HEK293 (cell line): ENCODE measurements around the gene CSMD2.

Source experiments
- CTCF ChIA-PET: fragments of 350-600 bp; formaldehyde crosslinking; extraction: SDS; loops from one replicate; lab custom pipeline; 2021; ENCODE audit warnings: antibody characterized with exemption; lab: Yijun Ruan, JAX
- POLR2A ChIA-PET: fragments of 300-600 bp; formaldehyde crosslinking; extraction: SDS; loops from one replicate; lab custom pipeline; 2020; ENCODE audit warnings: antibody characterized with exemption, inconsistent platforms; lab: Yijun Ruan, JAX
- H3K27ac ChIP-seq: fragments of 200-500 bp; sonication (Bioruptor generic); 2 replicates; pipeline ENCODE4 v1.5.1; 2014; ENCODE audit warnings: low read depth, low read length, control low read depth, inconsistent platforms; ENCODE audit errors: extremely low read depth
- H3K36me3 ChIP-seq, 2 experiments: fragments of 200-500 bp in 1 of 2; sonication (Bioruptor generic) in 1 of 2; 1 replicate in 1 of 2; 2 replicates in 1 of 2; pipeline ENCODE4 v1.5.1; 2014 to 2017; ENCODE audit warnings: inconsistent platforms in 2 of 2, low read length in 2 of 2; ENCODE audit not compliant: control insufficient read depth in 2 of 2, insufficient read depth in 1 of 2
- H3K4me1 ChIP-seq: fragments of 200-500 bp; sonication (Bioruptor generic); 2 replicates; pipeline ENCODE4 v1.5.1; 2014; ENCODE audit warnings: mild to moderate bottlenecking, low read length, inconsistent platforms; ENCODE audit not compliant: control insufficient read depth, insufficient read depth
- H3K4me3 ChIP-seq: 2 replicates; pipeline ENCODE4 v1.5.1; 2011; ENCODE audit warnings: low read depth, mild to moderate bottlenecking, control low read depth, low read length, moderate library complexity
- H3K9me3 ChIP-seq: fragments of 200-500 bp; sonication (Bioruptor generic); 2 replicates; pipeline ENCODE4 v1.5.1; 2014; ENCODE audit warnings: low read depth, low read length, inconsistent platforms; ENCODE audit not compliant: control insufficient read depth, insufficient read depth
- GLIS1 ChIP-seq: fragments of 450-650 bp; formaldehyde crosslinking; IDR thresholded peaks from 2 replicates; pipeline ENCODE4 v1.5.1; 2016; ENCODE audit warnings: missing biosample characterization, missing genetic modification characterization
- HOXC10 ChIP-seq: sonication (generic); formaldehyde crosslinking; IDR thresholded peaks from 2 replicates; pipeline ENCODE4 v1.8.1; 2023; ENCODE audit warnings: mild to moderate bottlenecking, missing genetic modification reagents
- HOXD13 ChIP-seq: sonication (generic); formaldehyde crosslinking; IDR thresholded peaks from 2 replicates; pipeline ENCODE4 v1.8.0; 2022; ENCODE audit warnings: missing genetic modification reagents, borderline replicate concordance
- OVOL3 ChIP-seq: fragments of 450-650 bp; formaldehyde crosslinking; IDR thresholded peaks from 2 replicates; pipeline ENCODE4 v1.5.1; 2016; ENCODE audit warnings: missing biosample characterization, missing genetic modification characterization
- WT1 ChIP-seq: fragments of 450-650 bp; formaldehyde crosslinking; IDR thresholded peaks from 2 replicates; pipeline ENCODE4 v1.5.1; 2016; ENCODE audit warnings: missing biosample characterization, missing genetic modification characterization
- YY1 ChIP-seq: fragments of 450-650 bp; formaldehyde crosslinking; IDR thresholded peaks from 2 replicates; pipeline ENCODE4 v1.5.1; 2018; ENCODE audit warnings: missing biosample characterization, missing genetic modification characterization
- ZNF140 ChIP-seq: fragments of 450-650 bp; formaldehyde crosslinking; IDR thresholded peaks from 2 replicates; pipeline ENCODE4 v1.5.1; 2016; ENCODE audit warnings: missing biosample characterization, missing genetic modification characterization
- ZNF148 ChIP-seq: fragments of 450-650 bp; formaldehyde crosslinking; IDR thresholded peaks from 2 replicates; pipeline ENCODE4 v1.5.0; 2017; ENCODE audit warnings: missing biosample characterization, missing genetic modification characterization, borderline replicate concordance
- ZNF2 ChIP-seq: fragments of 450-650 bp; formaldehyde crosslinking; IDR thresholded peaks from 2 replicates; pipeline ENCODE4 v1.5.1; 2016; ENCODE audit warnings: missing biosample characterization, missing genetic modification characterization
- ZNF274 ChIP-seq, 2 experiments: fragments of 200-500 bp in 1 of 2; fragments of 450-650 bp in 1 of 2; sonication (Bioruptor generic) in 1 of 2; formaldehyde crosslinking in 1 of 2; IDR thresholded peaks; 2 replicates each; pipeline versions ENCODE4 v1.5.1 to v1.6.1; 2014 to 2016; ENCODE audit warnings: borderline replicate concordance in 1 of 2, inconsistent platforms in 1 of 2, low read length in 1 of 2, missing biosample characterization in 1 of 2, missing genetic modification characterization in 1 of 2
- ZNF324 ChIP-seq: fragments of 450-650 bp; formaldehyde crosslinking; IDR thresholded peaks from 2 replicates; pipeline ENCODE4 v1.5.1; 2016; ENCODE audit warnings: missing biosample characterization, missing genetic modification characterization
- ZNF488 ChIP-seq: fragments of 450-650 bp; formaldehyde crosslinking; IDR thresholded peaks from 2 replicates; pipeline ENCODE4 v1.5.1; 2016; ENCODE audit warnings: missing biosample characterization, missing genetic modification characterization
- ZNF513 ChIP-seq: fragments of 450-650 bp; IDR thresholded peaks from 2 replicates; pipeline ENCODE4 v1.5.1; 2018; ENCODE audit warnings: missing biosample characterization, missing genetic modification characterization
- ZNF530 ChIP-seq: fragments of 450-650 bp; formaldehyde crosslinking; IDR thresholded peaks from 2 replicates; pipeline ENCODE4 v1.5.1; 2016; ENCODE audit warnings: low read depth, missing biosample characterization, missing genetic modification characterization
- ZNF558 ChIP-seq: fragments of 450-650 bp; formaldehyde crosslinking; IDR thresholded peaks from 2 replicates; pipeline ENCODE4 v1.5.1; 2016; ENCODE audit warnings: missing biosample characterization, missing genetic modification characterization
- ZNF585B ChIP-seq: fragments of 450-650 bp; formaldehyde crosslinking; IDR thresholded peaks from 2 replicates; pipeline ENCODE4 v1.5.1; 2016; ENCODE audit warnings: missing biosample characterization, missing genetic modification characterization
- ZNF660 ChIP-seq: fragments of 450-650 bp; IDR thresholded peaks from 2 replicates; pipeline ENCODE4 v1.5.1; 2018; ENCODE audit warnings: missing biosample characterization, mild to moderate bottlenecking, missing genetic modification characterization
- ZNF792 ChIP-seq: fragments of 450-650 bp; formaldehyde crosslinking; IDR thresholded peaks from 2 replicates; pipeline ENCODE4 v1.5.1; 2016; ENCODE audit warnings: missing biosample characterization, missing genetic modification characterization
- ZSCAN5A ChIP-seq: fragments of 450-650 bp; formaldehyde crosslinking; IDR thresholded peaks from 2 replicates; pipeline ENCODE4 v1.5.1; 2016; ENCODE audit warnings: missing biosample characterization, missing genetic modification characterization

CSMD2 gene

GRCh38 chr1:34007760-34008159 is 157.3 kb downstream of the CSMD2 start (continued):
- TF ChIP-seq ZNF274 (IDR thresholded peaks at IDR 0.05; ENCODE audit: low read length) (no peak), ZNF274 (tag by site-specific recombination; IDR thresholded peaks at IDR 0.05; ENCODE audit: borderline replicate concordance) (no peak), ZNF660 (tag by site-specific recombination) (no peak), ZNF558 (tag by site-specific recombination) (no peak), ZNF792 (tag by site-specific recombination) (no peak), HOXD13 (CRISPR knock-in tag) (no peak)

GRCh38 chr1:34005309-34005708 is 159.7 kb downstream of the CSMD2 start:
- CTCF ChIA-PET = interaction anchor here (2.6 kb wide), 1 partner anchor 9 kb away, joined by 10 read pairs; no protein-coding TSS in a partner anchor
- TF ChIP-seq ZNF488 (tag by site-specific recombination) (no peak), HOXC10 (CRISPR knock-in tag) (no peak), ZNF530 (tag by site-specific recombination) (no peak), GLIS1 (tag by site-specific recombination) (no peak), ZNF140 (no peak)
- TF ChIP-seq, all 188 proteins: peak for 0
- H3K4me1 ChIP-seq = no peaks in the 10 kb centered on the region
- POLR2A ChIA-PET = no interaction called here
- H3K9me3 ChIP-seq = no peaks in the 10 kb centered on the region
- H3K36me3 ChIP-seq = no peaks in the 10 kb centered on the region
- H3K27ac ChIP-seq = no peak overlapping the region
- no peak overlapping the region for H3K4me3 ChIP-seq

- no peaks in the 10 kb centered on the region for H3K9me3 ChIP-seq
- POLR2A ChIA-PET = no interaction called here
- H3K4me3 ChIP-seq = no peak overlapping the region
- no peaks in the 10 kb centered on the region for H3K36me3 ChIP-seq
- CTCF ChIA-PET = interaction anchor here (0.6 to 2.5 kb wide), 2 partner anchors 12 to 889 kb away, joined by 4 to 14 read pairs; no protein-coding TSS in a partner anchor
- no peak overlapping the region for H3K27ac ChIP-seq
- no peaks in the 10 kb centered on the region for H3K4me1 ChIP-seq
- TF ChIP-seq YY1 (tag by site-specific recombination) = no peak
- no peak for TF ChIP-seq ZNF513 (tag by site-specific recombination)
- TF ChIP-seq ZNF585B (tag by site-specific recombination) = no peak
- TF ChIP-seq OVOL3 = no peak
- no peak for TF ChIP-seq HOXC10 (CRISPR knock-in tag)
- TF ChIP-seq ZSCAN5A (tag by site-specific recombination) = no peak
These were observed 162.2 kb downstream of the CSMD2 start for GRCh38 chr1:34002810-34003209.

GRCh38 chr1:33997127-33998036 is 167.6 kb downstream of the CSMD2 start:
- ChIA-PET CTCF (interaction anchor here (3.1 kb wide), 1 partner anchor 16 kb away, joined by 13 read pairs; no protein-coding TSS in a partner anchor), POLR2A (no interaction called here)
- no peak overlapping the region for H3K4me3 ChIP-seq
- H3K4me1 ChIP-seq = no peaks in the 10 kb centered on the region
- H3K9me3 ChIP-seq = no peaks in the 10 kb centered on the region
- H3K27ac ChIP-seq = no peak overlapping the region
- TF ChIP-seq ZNF324 (tag by site-specific recombination) = no peak
- TF ChIP-seq WT1 (tag by site-specific recombination) = no peak
- no peak for TF ChIP-seq ZNF2 (tag by site-specific recombination)
- TF ChIP-seq ZNF148 (tag by site-specific recombination) = no peak
- H3K36me3 ChIP-seq = no peaks in the 10 kb centered on the region
